Lower lobe of right lung (tissue), 2 donors: ENCODE measurements around the gene COL5A1. TPM values are rescaled to one million over a fixed set of nuclear protein-coding genes. Genes with fewer than 3 reads are reported as not detected.

Experiments
- ATAC-seq, 2 donors: fragments of 200-7000 bp; cut with Tn5 transposase; one replicate each; pipeline ENCODE4 v1.9.1; 2020 to 2022; ENCODE audit warnings: mild to moderate bottlenecking in 2 of 2, moderate library complexity in 2 of 2
- DNase-seq: peaks from one replicate; pipeline ENCODE4 v3.0.0-alpha.2; 2020
- H3K27ac ChIP-seq: fragments of 200-600 bp; one replicate; pipeline ENCODE4 v1.8.0; 2022
- H3K27me3 ChIP-seq: fragments of 200-600 bp; one replicate; pipeline ENCODE4 v1.8.0; 2022; ENCODE audit warnings: low read depth
- H3K36me3 ChIP-seq: fragments of 200-600 bp; one replicate; pipeline ENCODE4 v1.8.0; 2022; ENCODE audit warnings: mild to moderate bottlenecking
- H3K4me1 ChIP-seq: fragments of 200-600 bp; one replicate; pipeline ENCODE4 v1.8.0; 2022
- H3K4me3 ChIP-seq: fragments of 200-600 bp; one replicate; pipeline ENCODE4 v1.8.0; 2022; ENCODE audit warnings: mild to moderate bottlenecking
- H3K9me3 ChIP-seq: fragments of 200-600 bp; one replicate; pipeline ENCODE4 v1.8.0; 2022
- CTCF ChIP-seq: fragments of 200-600 bp; IDR thresholded peaks from one replicate; pipeline ENCODE4 v1.8.0; 2022; ENCODE audit warnings: antibody characterized with exemption, mild to moderate bottlenecking
- intact Hi-C: fragments of 100-400 bp; cut with DNase I; formaldehyde crosslinking; loops from one replicate; pipeline ENCODE4 v1.11.0; 2022
- total RNA-seq: library from RNA; stranded (reverse); fragmentation: NEBNext Ultra II Directional; extraction: Animal tissue kit (Norgen Biotek cat#: 25700); gene quantifications from one replicate; pipeline ENCODE4 v1.2.1, GENCODE V29; 2021
- donor health status: DM: no; HTN: yes; CAD: no; lungs with severe emphysema.

Gene COL5A1
- total RNA-seq, 1 donor from 2014 or later = 29.0 TPM

GRCh38 chr9:134818591-134818990 lies 177.0 kb downstream of the COL5A1 start:
- DNase-seq = no peak
- Histone ChIP-seq H3K4me3 (no peak overlapping the region), H3K9me3 (no peaks in the 10 kb centered on the region), H3K27ac (no peak overlapping the region), H3K4me1 (no peaks in the 10 kb centered on the region), H3K27me3 (no peaks in the 10 kb centered on the region), H3K36me3 (peaks cover 40% of the 10 kb centered on the region)
- ATAC-seq = no peak
- intact Hi-C loops = no loop called here
- no peak for TF ChIP-seq CTCF

- no peak overlapping the region for H3K27ac ChIP-seq
- no peak overlapping the region for H3K4me3 ChIP-seq
- no peaks in the 10 kb centered on the region for H3K27me3 ChIP-seq
- DNase-seq = no peak
- TF ChIP-seq CTCF = no peak
- no peaks in the 10 kb centered on the region for H3K4me1 ChIP-seq
- intact Hi-C loops = no loop called here
- H3K9me3 ChIP-seq = no peaks in the 10 kb centered on the region
- ATAC-seq = no peak
- peaks cover 31% of the 10 kb centered on the region for H3K36me3 ChIP-seq
These were observed 179.3 kb downstream of the COL5A1 start for GRCh38 chr9:134820901-134821300.

- no peak for ATAC-seq
- intact Hi-C loops = no loop called here
- no peak for TF ChIP-seq CTCF
- Histone ChIP-seq H3K27ac (no peak overlapping the region), H3K4me3 (no peak overlapping the region), H3K27me3 (no peaks in the 10 kb centered on the region), H3K36me3 (peaks cover 25% of the 10 kb centered on the region), H3K4me1 (no peaks in the 10 kb centered on the region), H3K9me3 (no peaks in the 10 kb centered on the region)
- no peak for DNase-seq
These were observed 180.9 kb downstream of the COL5A1 start for GRCh38 chr9:134822541-134822940.

GRCh38 chr9:134823623-134824022 lies 182.0 kb downstream of the COL5A1 start:
- Histone ChIP-seq H3K4me3 (no peak overlapping the region), H3K4me1 (no peaks in the 10 kb centered on the region), H3K27me3 (no peaks in the 10 kb centered on the region), H3K36me3 (peaks cover 29% of the 10 kb centered on the region), H3K9me3 (no peaks in the 10 kb centered on the region), H3K27ac (no peak overlapping the region)
- intact Hi-C loops = no loop called here
- DNase-seq (no peak), ATAC-seq (no peak)
- TF ChIP-seq CTCF = no peak

GRCh38 chr9:134824583-134824982 lies 183.0 kb downstream of the COL5A1 start:
- Histone ChIP-seq H3K27ac (no peak overlapping the region), H3K4me1 (no peaks in the 10 kb centered on the region), H3K4me3 (no peak overlapping the region), H3K27me3 (no peaks in the 10 kb centered on the region), H3K36me3 (peaks cover 23% of the 10 kb centered on the region), H3K9me3 (no peaks in the 10 kb centered on the region)
- DNase-seq = no peak
- no peak for ATAC-seq
- intact Hi-C loops = no loop called here
- TF ChIP-seq CTCF = no peak

GRCh38 chr9:134825025-134825424 lies 183.4 kb downstream of the COL5A1 start:
- no peak overlapping the region for H3K4me3 ChIP-seq
- H3K4me1 ChIP-seq = no peaks in the 10 kb centered on the region
- no peak for ATAC-seq
- intact Hi-C loops = no loop called here
- H3K27ac ChIP-seq = no peak overlapping the region
- H3K9me3 ChIP-seq = no peaks in the 10 kb centered on the region
- TF ChIP-seq CTCF = no peak
- no peaks in the 10 kb centered on the region for H3K27me3 ChIP-seq
- no peak for DNase-seq
- H3K36me3 ChIP-seq = peaks cover 19% of the 10 kb centered on the region
